BLaER1 (cell line): Measurements from ENCODE around the gene KANTR.
A peak's percentile ranks its signal among the peaks of the same experiment; 100 is the strongest.

Source experiments
- H3K27ac ChIP-seq: shearing (Covaris generic); formaldehyde crosslinking; 2 replicates; pipeline ENCODE4 v1.8.1; 2022
- H3K27me3 ChIP-seq: shearing (Covaris generic); formaldehyde crosslinking; 2 replicates; pipeline ENCODE4 v1.8.1; 2022
- H3K36me3 ChIP-seq: shearing (Covaris generic); formaldehyde crosslinking; 2 replicates; pipeline ENCODE4 v1.8.1; 2022
- H3K4me1 ChIP-seq: shearing (Covaris generic); formaldehyde crosslinking; 2 replicates; pipeline ENCODE4 v1.8.1; 2022
- H3K4me2 ChIP-seq: shearing (Covaris generic); formaldehyde crosslinking; 2 replicates; pipeline ENCODE4 v1.8.1; 2022
- H3K4me3 ChIP-seq: shearing (Covaris generic); formaldehyde crosslinking; 2 replicates; pipeline ENCODE4 v1.8.1; 2022
- H3K9ac ChIP-seq: shearing (Covaris generic); formaldehyde crosslinking; 2 replicates; pipeline ENCODE4 v1.8.1; 2022
- H3K9me3 ChIP-seq: shearing (Covaris generic); formaldehyde crosslinking; 2 replicates; pipeline ENCODE4 v1.8.1; 2022
- H4K20me1 ChIP-seq: shearing (Covaris generic); formaldehyde crosslinking; 2 replicates; pipeline ENCODE4 v1.8.1; 2022
- Cebpa-rat ChIP-seq: shearing (Covaris generic); IDR thresholded peaks from 2 replicates; pipeline ENCODE4 v1.8.1; 2022

KANTR gene

DNA sequence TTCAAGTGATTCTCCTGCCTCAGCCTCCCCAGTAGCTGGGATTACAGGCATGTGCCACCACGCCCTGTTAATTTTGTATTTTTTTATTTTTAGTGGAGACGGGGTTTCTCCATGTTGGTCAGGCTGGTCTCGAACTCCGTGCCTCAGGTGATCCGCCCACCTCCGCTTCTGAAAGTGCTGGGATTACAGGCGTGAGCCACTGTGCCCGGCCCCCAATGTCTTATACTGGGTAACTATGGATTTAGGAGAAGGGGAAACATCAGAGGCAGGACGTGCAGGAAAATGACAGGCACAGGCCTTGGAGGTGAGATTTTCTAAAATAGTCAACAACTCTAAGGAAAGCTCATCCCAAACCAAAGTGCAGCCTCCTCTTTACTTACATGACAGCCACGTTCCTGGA is 22.9 kb upstream of the KANTR start:
- H3K4me3 ChIP-seq, result no peak overlapping the region

DNA sequence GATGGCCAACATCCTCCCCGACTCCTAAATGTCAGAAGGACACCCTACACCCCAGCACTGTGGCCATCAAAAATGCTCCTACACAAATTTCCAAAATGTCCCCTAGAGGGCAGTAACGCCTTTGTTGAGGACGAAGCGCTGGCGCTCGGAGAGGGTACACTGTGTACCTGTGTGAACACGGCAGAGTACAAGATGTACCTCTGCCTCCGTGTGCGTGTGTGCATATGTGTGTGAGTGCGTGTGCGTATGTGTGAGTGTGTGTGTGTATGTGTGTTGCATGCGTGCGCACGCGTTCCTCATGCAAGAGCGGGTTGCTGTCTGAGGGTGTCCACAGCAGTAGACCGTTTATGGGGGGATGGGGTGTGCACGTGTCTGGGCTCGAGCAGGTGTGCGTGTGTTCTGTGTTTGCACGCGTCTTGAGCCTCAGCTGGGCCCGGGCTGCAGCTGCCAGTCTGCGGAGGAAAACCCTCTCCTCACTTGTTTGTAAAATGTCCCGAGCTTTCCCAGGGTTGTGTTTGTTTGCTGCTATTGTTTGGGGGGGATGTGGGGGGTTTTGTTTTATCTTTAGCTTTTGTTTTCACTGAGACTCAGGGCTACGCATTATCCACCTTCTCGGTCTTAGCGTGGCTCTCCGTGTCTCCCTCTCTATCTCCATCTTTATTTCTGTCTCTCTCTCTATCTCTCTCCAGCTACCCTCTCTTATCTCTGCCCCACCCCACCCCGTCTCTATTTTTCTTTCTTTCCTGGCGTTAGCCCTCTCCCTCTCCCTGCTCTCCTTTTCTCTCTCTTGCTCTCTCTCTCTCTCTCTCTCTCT is 22.1 kb upstream of the KANTR start:
- H3K9ac ChIP-seq, result peak overlapping the region; percentile 69
- peak overlapping the region; percentile 55 for H3K27ac ChIP-seq

More for the DNA sequence above, 22.9 kb upstream of the KANTR start:
- peaks cover 12% of the 10 kb centered on the region; the same call in 1 of the 2 replicates for H3K27me3 ChIP-seq
- no peak overlapping the region for H3K27ac ChIP-seq
- H4K20me1 ChIP-seq, result peaks cover 5% of the 10 kb centered on the region; the same call in 1 of the 2 replicates
- no peaks in the 10 kb centered on the region for H3K9me3 ChIP-seq
- H3K4me2 ChIP-seq, result no peak overlapping the region; the same call in 1 of the 2 replicates
- H3K4me1 ChIP-seq, result peaks cover 10% of the 10 kb centered on the region
- no peak overlapping the region for H3K9ac ChIP-seq
- H3K36me3 ChIP-seq, result no peaks in the 10 kb centered on the region
- TF ChIP-seq Cebpa-rat, result no peak

DNA sequence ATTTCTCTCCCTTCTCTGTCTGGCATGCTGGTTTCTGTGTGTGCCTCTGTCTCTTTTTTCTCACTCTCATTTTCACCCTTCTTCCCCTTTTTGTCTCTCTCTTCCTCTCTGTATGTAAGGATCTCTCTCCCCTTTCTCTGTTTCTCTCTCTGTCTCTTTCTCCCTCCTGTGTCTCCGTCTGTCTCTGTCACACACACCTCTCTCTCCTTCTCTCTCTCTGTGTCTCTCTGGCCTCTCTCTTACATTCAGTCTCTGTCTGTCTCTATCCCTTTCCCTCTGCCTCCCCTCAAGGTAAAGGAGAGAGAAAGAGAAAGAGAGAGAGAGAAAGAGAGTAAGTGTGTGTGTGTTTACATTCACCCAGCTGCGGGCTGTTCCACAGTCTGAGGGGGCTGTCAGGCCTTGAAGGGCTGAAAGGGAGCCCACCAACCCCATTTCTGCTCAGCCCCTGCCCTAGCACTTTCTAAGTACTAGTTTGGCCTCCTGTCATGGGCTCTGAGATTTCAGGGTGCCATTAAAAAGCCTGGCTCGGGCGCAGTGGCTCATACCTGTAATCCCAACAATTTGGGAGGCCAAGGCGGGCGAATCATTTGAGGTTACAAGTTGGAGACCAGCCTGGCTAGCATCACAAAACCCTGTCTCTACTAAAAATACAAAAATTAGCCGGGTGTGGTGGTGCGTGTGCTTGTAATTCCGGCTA is 21.4 kb upstream of the KANTR start:
- Histone ChIP-seq H3K27ac (peak overlapping the region; percentile 55), H3K27me3 (peaks cover 11% of the 10 kb centered on the region; the same call in 1 of the 2 replicates), H3K4me1 (peaks cover 10% of the 10 kb centered on the region), H3K4me2 (peak overlapping the region; percentile 78), H3K9ac (peak overlapping the region; percentile 69), H4K20me1 (peaks cover 5% of the 10 kb centered on the region; the same call in 1 of the 2 replicates), H3K4me3 (peak overlapping the region; percentile 64), H3K36me3 (peaks cover 12% of the 10 kb centered on the region; the same call in 1 of the 2 replicates), H3K9me3 (no peaks in the 10 kb centered on the region)
- no peak for TF ChIP-seq Cebpa-rat

More for the DNA sequence above, 22.1 kb upstream of the KANTR start:
- Histone ChIP-seq H3K4me1 (peaks cover 10% of the 10 kb centered on the region), H4K20me1 (peaks cover 5% of the 10 kb centered on the region; the same call in 1 of the 2 replicates), H3K4me3 (peak overlapping the region; percentile 64), H3K9me3 (no peaks in the 10 kb centered on the region), H3K4me2 (peak overlapping the region; percentile 78), H3K36me3 (0 out of 2 replicates have a peak, but pooled peaks cover 5% of the 10 kb centered on the region), H3K27me3 (peaks cover 12% of the 10 kb centered on the region; the same call in 1 of the 2 replicates)
- TF ChIP-seq Cebpa-rat, result no peak

DNA sequence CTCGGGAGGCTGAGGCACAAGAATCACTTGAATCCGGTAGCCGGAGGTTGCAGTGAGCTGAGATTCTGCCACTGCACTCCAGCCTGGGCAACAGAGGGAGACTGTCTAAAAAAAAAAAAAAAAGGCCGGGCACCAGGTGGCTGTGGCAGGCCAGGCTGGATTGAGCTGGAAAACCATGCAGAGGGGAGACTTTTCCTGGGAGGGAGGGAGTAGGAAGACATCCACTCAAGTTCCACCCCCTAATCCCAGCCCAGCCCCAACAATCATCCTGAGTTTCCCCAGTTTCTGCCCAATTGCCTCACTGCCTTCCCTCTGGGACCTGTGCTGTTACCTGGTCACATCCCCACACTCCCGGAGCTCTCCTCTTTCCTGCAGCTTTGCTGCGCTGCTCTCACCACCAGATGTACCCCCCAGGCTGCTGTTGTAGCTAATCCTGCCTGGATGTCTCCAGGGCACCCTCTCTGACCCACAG is 20.8 kb upstream of the KANTR start:
- no peak overlapping the region for H3K9ac ChIP-seq
- peaks cover 10% of the 10 kb centered on the region for H3K4me1 ChIP-seq
- TF ChIP-seq Cebpa-rat, result no peak
- H3K27me3 ChIP-seq, result peaks cover 14% of the 10 kb centered on the region; the same call in 1 of the 2 replicates
- peak overlapping the region; percentile 64 for H3K4me3 ChIP-seq
- H3K27ac ChIP-seq, result peak overlapping the region; percentile 55
- H4K20me1 ChIP-seq, result peaks cover 5% of the 10 kb centered on the region; the same call in 1 of the 2 replicates
- no peaks in the 10 kb centered on the region for H3K9me3 ChIP-seq
- peak overlapping the region; percentile 78 for H3K4me2 ChIP-seq
- H3K36me3 ChIP-seq, result peaks cover 12% of the 10 kb centered on the region; the same call in 1 of the 2 replicates

- Histone ChIP-seq H3K27ac (no peak overlapping the region), H3K4me2 (no peak overlapping the region), H3K36me3 (peaks cover 12% of the 10 kb centered on the region; the same call in 1 of the 2 replicates), H4K20me1 (peaks cover 5% of the 10 kb centered on the region; the same call in 1 of the 2 replicates), H3K4me3 (no peak overlapping the region), H3K27me3 (peaks cover 25% of the 10 kb centered on the region; the same call in 1 of the 2 replicates), H3K4me1 (peaks cover 10% of the 10 kb centered on the region), H3K9me3 (no peaks in the 10 kb centered on the region), H3K9ac (no peak overlapping the region)
- TF ChIP-seq Cebpa-rat, result no peak
Measured at GRCh38 chrX:53075011-53075410, 18.9 kb upstream of the KANTR start.

GRCh38 chrX:53076671-53077070 is 17.3 kb upstream of the KANTR start:
- TF ChIP-seq Cebpa-rat, result no peak

GRCh38 chrX:53077207-53078197 is 16.4 kb upstream of the KANTR start:
- Histone ChIP-seq H3K4me2 (no peak overlapping the region), H3K27me3 (peaks cover 26% of the 10 kb centered on the region; the same call in 1 of the 2 replicates), H3K4me1 (peaks cover 15% of the 10 kb centered on the region), H3K4me3 (no peak overlapping the region), H3K36me3 (peaks cover 12% of the 10 kb centered on the region; the same call in 1 of the 2 replicates), H4K20me1 (peaks cover 5% of the 10 kb centered on the region; the same call in 1 of the 2 replicates), H3K9me3 (0 out of 2 replicates have a peak, but pooled peaks cover 6% of the 10 kb centered on the region), H3K27ac (no peak overlapping the region), H3K9ac (no peak overlapping the region)
- no peak for TF ChIP-seq Cebpa-rat

More at GRCh38 chrX:53076671-53077070, 17.3 kb upstream of the KANTR start:
- peaks cover 26% of the 10 kb centered on the region; the same call in 1 of the 2 replicates for H3K27me3 ChIP-seq
- H3K4me1 ChIP-seq, result peaks cover 15% of the 10 kb centered on the region
- H3K9ac ChIP-seq, result no peak overlapping the region
- peaks cover 5% of the 10 kb centered on the region; the same call in 1 of the 2 replicates for H4K20me1 ChIP-seq
- H3K36me3 ChIP-seq, result peaks cover 12% of the 10 kb centered on the region; the same call in 1 of the 2 replicates
- no peak overlapping the region for H3K4me2 ChIP-seq
- no peak overlapping the region for H3K4me3 ChIP-seq
- no peaks in the 10 kb centered on the region for H3K9me3 ChIP-seq
- no peak overlapping the region for H3K27ac ChIP-seq

DNA sequence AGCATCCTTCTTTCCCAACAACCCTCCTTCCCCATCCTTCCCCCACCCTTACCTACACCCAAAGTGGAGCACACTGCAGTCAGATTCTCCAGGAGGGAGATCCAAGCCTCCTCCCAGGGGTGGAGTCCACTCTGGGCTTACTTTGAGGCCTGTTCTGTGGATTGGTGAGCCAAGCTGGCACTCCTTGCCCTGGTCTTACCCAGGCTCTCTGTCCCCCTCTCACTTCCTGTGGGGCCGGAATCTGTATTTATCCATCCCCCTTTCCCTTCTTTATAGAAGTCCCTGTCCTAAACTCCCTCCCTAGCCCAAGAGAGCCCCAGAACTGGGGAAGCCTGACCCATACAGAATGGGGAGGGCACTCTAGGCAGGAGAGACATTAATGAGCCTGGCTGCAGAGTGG is 15.0 kb upstream of the KANTR start:
- TF ChIP-seq Cebpa-rat, result no peak
- no peak overlapping the region for H3K4me2 ChIP-seq
- H3K9me3 ChIP-seq, result 0 out of 2 replicates have a peak, but pooled peaks cover 6% of the 10 kb centered on the region
- no peak overlapping the region for H3K9ac ChIP-seq
- H3K36me3 ChIP-seq, result peaks cover 13% of the 10 kb centered on the region; the same call in 1 of the 2 replicates
- H3K27ac ChIP-seq, result no peak overlapping the region
- H4K20me1 ChIP-seq, result peaks cover 19% of the 10 kb centered on the region
- peaks cover 15% of the 10 kb centered on the region for H3K4me1 ChIP-seq
- H3K4me3 ChIP-seq, result no peak overlapping the region
- H3K27me3 ChIP-seq, result peaks cover 29% of the 10 kb centered on the region; the same call in 1 of the 2 replicates
